ENCODE results near the gene DNAJB12.
"Not testable (repeated sequence)": the region's sequence is repeated elsewhere in the genome, so short reads cannot be mapped to it uniquely, and the experiment has no call there.

The DNAJB12 gene

DNA sequence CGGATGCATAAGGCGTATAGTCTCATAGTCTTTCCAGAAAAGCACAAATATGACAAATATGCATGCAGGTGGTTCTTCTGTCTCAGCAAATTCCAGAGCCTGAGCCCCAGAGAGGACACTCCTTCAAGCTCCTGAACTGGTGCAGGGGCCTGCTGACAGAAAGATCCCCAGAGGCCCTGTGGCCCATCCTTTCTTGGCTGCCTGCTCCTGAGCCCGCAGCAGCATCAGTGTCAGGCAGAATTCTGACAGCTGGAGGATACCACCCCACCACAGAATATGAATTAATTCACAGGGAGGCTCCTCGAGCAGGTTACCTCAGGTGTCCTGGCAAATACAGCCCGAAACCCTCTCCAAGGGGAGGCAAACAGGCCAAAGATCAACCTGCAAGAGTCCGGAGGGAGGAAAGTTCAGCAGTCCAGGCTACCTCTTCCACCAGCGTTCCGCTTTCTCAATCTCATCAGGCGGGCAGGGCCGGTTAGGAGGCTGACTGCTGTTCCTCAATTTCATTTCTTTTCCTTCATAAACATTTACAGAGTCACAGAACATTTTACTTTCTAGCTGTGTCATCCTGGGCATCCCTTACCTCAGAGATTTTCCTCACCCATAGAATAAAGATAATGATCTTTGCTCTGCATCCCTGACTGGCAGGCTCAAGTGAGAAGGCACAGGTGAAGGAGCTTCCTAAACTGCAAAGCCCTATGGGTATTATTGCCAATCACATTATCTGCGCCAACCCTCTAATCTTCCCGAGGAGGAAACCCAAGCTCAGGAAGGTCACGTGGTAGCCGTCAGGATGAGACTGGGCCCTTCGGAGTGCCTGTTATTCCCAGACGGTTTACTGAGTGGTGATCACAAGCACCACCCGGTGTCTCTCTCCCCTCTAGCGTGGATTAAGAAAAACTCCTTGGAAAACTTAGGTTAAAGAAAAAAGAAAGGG lies 1.4 kb downstream of the DNAJB12 start:
- DNase-seq = peak; percentile 53

DNA sequence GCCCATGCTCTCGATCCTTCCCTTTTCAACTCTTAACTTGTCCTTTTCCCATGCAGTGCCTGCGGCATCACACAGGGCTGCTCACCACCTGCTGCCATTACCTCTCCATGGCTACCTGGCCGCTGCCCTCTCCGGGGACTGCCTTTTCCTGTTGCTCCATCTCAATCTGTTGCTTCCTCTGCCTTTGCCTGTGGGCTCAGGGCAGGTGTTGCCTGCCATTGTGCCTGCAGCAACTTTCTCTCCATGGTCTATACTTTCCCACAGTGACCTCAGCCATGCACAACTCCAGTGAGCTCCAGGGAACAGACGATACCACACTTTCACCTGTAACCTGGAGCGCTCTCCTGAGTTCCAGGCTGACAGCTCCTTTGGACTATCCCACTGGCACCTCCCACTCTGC lies 3.2 kb downstream of the DNAJB12 start:
- DNase-seq = no peak

DNA sequence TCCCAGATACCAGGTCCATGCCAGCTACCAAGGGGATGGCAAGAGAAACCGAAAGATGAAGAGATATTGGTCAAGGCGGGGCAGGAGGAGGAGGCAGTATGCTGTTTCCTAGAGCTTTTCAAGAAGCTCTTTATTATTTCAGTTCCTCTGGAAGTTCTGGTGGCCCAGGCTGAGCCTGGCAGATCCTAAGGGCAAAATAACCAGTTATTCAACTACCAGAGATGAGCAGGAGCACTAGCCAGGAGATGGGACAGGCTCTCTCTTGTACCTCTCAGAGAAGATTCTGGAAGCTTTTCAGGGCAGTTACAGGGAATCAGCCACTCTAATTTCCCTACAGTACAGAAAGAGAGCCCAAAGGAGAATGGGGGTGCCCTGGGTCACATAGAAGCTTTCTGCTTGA lies 5.3 kb downstream of the DNAJB12 start:
- DNase-seq = no peak

- no peak for DNase-seq
Measured at GRCh38 chr10:72348282-72348681, 6.4 kb downstream of the DNAJB12 start.

DNA sequence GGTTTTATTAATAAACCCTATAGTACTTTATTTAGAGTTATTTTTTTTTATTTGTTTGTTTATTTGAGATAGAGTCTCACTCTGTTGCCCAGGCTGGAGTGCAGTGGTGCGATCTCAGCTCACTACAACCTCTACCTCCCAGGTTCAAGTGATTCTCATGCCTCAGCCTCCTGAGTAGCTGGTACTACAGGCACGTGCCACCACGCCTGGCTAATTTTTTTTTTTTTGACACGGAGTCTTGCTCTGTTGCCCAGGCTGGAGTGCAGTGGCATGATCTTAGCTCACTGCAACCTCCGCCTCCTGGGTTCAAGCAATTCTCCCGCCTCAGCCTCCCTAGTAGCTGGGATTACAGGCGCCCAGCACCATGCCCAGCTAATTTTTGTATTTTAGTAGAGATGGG lies 8.6 kb downstream of the DNAJB12 start:
- DNase-seq = not testable (repeated sequence)

DNA sequence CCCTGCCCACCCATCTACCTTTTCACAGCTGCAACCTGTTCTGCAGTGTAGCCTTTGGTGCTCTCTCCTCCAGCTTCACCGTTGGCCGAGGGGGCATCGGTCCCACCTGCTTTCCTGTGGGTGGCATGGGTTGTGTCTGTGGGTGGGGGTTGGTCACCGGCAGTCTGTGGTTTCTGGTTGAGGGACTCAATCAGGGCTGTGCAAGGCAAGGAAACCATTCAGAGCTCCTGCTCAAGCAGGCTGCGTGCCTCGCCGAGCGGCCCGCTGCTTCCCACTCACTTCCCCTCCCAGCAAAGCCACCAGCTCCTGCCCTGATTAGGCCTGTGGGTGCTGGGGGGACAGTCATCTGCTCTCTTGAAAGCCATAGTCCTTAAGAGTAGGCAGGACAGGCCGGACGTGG lies 9.8 kb downstream of the DNAJB12 start:
- peak; percentile 42 to 84 for DNase-seq

DNA sequence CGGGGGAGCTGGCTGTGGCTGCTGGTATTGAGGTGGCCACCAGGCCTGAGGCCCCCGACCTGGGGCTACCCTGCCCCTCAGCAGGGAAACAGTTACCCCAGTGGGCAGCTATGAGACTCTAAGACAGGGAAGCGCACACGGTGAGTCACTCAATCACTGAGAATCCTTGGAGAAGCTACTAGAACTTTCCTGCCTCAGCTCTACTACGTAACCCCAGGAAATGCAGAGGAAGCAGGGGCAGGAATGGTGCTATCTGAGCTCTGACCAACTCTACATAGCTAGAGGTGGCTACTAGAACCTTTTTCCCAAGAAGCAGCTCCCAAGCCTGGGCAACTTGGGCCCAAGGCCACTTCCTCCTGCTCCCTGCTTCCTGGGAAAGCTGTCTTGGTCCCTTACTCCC lies 11.8 kb downstream of the DNAJB12 start:
- DNase-seq = peak in 1 of 2 donors; percentile 31

- peak; percentile 57 to 75 for DNase-seq
Measured at GRCh38 chr10:72340510-72341261, 14.0 kb downstream of the DNAJB12 start.

DNA sequence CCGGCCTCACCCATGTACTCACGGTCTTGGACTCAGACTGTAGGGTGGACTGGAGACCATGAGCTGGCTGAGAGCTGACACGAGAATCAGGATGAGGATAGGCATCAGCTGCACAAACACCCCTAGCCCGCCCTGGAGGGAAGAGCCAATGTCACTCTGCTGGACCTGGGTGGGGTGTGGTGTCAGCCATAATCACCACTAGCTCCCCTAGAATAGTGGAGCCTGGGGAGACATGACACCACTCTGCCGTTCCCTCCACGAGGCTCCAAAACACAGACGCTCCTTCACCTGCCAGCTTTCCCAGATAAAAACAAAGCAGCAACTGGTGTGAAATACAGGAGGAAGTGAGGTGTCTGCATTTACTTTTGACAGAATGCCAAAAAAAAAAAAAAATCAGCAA lies 16.5 kb downstream of the DNAJB12 start:
- no peak for DNase-seq

DNA sequence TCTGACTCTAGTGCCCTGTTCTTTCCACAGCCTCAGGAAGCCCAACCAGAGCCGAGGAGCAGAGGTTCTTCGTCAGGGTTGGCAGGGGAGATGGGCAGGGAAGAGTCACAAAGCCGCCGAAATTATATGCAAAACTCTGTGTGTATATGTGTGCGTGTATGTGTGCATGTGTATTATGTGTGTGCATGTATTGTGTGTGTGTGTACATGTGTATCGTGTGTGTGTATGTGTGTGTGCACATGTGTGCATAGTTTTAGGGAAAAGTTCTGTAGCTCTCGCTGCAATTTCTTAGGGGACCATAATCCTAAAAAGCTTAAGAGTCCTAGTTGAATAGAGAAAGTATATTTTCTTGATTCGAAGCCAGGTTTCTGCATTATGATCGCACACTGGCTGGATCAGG lies 17.0 kb downstream of the DNAJB12 start:
- DNase-seq = no peak

DNA sequence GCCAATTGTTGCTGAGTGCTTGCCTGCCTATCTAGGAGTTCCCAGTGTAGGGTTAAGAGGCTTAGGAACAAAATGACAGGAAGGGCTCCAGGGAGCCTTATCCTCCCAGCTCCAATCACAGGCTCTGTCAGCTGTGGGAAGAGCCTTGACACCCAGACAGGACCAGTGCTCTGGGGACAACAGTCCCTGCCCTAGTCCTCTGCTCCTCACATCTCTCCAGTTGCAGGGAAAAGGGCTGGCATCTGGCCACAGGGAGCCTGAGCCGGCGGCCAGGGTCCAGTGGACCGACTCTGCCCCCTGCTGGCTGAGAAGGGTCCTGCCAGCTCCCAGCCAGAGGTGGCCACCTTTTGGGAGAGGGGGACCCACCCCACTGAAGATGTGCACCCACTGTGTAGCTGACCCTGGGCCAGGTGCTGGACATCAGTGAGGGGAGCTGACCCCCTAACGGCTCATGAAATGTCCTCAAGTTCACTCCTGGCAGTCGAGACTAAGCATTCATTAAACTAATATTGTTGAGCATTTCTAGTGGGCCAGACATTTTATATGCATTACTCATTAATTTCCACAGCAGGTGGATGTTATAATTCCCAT lies 17.6 kb downstream of the DNAJB12 start:
- DNase-seq = peak; percentile 48 to 54

GRCh38 chr10:72336259-72337038 lies 18.3 kb downstream of the DNAJB12 start:
- DNase-seq = no peak

GRCh38 chr10:72335394-72336258 lies 19.1 kb downstream of the DNAJB12 start:
- peak; percentile 52 to 57 for DNase-seq

GRCh38 chr10:72334825-72335393 lies 19.8 kb downstream of the DNAJB12 start:
- DNase-seq = peak; percentile 47 to 75

GRCh38 chr10:72334196-72334824 lies 20.4 kb downstream of the DNAJB12 start:
- no peak for DNase-seq

GRCh38 chr10:72333112-72334015 lies 21.4 kb downstream of the DNAJB12 start:
- no peak for DNase-seq

DNA sequence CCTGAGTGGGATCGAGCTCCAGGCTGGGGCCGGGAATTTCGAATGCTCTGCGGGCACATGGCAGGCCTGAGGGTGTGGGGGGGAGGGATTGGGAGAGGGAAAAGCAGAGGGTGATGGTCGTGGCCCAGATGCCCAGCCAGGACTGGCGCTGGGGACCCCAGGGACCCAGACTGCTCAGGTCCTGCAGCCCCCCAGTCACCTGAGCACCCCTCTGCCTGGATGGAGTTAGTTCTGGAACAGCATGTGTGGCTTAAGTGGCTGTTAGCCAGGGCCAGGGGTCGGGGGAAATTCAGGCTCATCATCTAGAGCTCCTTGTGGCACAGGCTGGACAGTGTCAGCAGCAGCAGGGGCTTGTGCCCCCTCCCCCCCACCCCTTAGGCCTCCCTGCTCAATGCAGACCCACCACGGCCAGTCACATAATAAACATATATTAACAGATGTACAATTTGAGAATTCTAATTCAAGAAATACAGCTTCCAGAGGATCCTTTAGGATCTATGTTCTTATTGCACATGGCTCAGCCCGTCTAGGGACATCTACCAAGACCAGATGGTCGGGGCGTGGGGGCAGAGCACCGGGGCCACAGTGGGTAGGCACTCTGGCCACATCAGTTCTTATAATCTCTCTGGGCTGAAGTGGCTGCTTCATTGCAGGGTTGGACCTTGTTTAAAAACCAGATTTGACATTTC lies 22.2 kb downstream of the DNAJB12 start:
- no peak for DNase-seq

DNA sequence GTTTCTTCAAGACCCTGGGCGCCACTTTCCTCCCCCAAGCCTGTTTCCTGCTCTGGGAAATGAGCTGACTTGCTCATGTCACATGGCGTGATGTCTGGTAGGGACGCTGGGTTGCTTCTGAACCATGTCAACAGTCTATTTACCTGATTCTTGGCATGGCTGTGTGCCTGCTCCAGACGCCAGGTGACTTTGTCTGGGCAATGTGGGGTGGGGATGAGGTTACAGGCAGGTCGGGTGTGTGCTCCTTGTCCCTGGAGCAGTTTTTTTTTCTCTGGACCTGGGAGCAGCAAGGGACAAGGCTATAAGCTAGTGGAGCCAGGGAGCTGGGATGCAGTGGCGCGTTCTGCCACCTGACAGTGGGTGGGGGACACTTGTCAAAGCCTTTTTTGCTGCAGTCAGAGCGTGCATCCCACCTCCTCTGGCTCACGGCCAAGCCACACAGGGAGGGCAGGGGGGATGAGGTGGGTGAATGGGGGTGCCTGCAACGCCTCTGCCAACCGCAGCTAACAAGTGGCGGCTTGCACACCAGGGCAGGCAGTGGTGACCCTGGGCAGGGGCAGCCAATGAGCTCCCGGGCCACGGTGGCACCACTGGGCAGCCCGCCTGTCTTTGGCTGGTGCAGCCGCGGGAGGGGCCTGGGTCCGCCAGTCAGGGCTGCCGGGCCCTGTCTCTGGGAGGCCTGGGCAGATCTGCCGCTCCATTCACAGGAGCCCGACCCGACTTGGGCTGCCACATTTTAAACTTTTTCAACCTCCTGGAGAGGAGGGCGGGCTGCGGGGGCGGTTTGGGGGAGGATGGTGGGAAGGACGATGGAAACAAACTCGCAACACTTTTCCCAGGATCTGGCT lies 22.9 kb downstream of the DNAJB12 start:
- peak; percentile 70 to 74 for DNase-seq

Data from inflammatory macrophage (primary cell).